ENCODE measurements around the gene GPR39.

Gene GPR39

DNA sequence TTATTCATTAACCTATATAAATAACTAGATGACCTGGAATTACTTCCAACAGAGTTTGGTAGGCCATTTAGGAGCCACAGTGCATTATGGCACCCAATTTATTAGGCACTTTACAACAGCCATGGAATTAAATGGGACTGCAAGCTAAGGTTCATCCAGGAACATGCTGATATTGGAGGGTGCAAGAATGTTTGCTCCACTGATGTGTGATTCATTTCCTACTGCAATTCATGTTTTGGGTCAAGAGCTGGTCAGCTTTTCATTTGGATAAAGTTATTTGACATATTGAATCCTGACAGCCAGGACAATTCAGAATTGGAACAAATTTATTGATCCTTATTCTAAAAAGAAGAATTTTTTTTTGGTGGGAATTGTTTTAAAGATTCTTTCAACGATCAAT lies 265.2 kb downstream of the GPR39 start:
- Histone ChIP-seq H2AK5ac (ENCODE audit: low read length) (no peak overlapping the region), H3K4me2 (ENCODE audit: low read length) (no peak overlapping the region), H3K36me3 (ENCODE audit: control insufficient read depth in 1 of 2, insufficient read depth in 2 of 2, low read length in 2 of 2) (no peaks in the 10 kb centered on the region), H2BK120ac (ENCODE audit: insufficient read depth, low read length, poor library complexity) (no peak overlapping the region), H3K79me2 (ENCODE audit: control insufficient read depth, insufficient read depth, low read length, poor library complexity) (no peaks in the 10 kb centered on the region), H3K27ac (ENCODE audit: low read depth, low read length) (no peak overlapping the region), H2BK5ac (ENCODE audit: low read depth, low read length, poor library complexity) (no peak overlapping the region), H3K23ac (ENCODE audit: low read length) (no peak overlapping the region), H2BK12ac (ENCODE audit: low read length) (no peak overlapping the region), H3K9ac (ENCODE audit: low read length) (no peak overlapping the region), H4K12ac (ENCODE audit: low read depth, low read length) (no peak overlapping the region), H3K4me3 (ENCODE audit: low read depth, low read length) (no peak overlapping the region), H3K14ac (ENCODE audit: low read length) (no peak overlapping the region), H2AFZ (ENCODE audit: insufficient read depth, low read length, poor library complexity) (no peak overlapping the region), H3K27me3 (ENCODE audit: insufficient read depth, low read length) (no peaks in the 10 kb centered on the region), H3K18ac (ENCODE audit: low read length) (no peak overlapping the region), H3K4ac (ENCODE audit: low read depth, low read length) (no peak overlapping the region), H3K79me1 (ENCODE audit: low read length) (no peaks in the 10 kb centered on the region), H3K9me3 (ENCODE audit: insufficient read depth, low read depth, low read length) (no peaks in the 10 kb centered on the region), H4K8ac (ENCODE audit: low read depth, low read length) (no peak overlapping the region), H3K4me1 (ENCODE audit: control insufficient read depth in 1 of 2, insufficient read depth in 2 of 2, low read length in 2 of 2) (no peaks in the 10 kb centered on the region), H4K91ac (ENCODE audit: low read depth, low read length) (no peak overlapping the region)
- no CpG with 5 or more reads among the region's 1 CpG for WGBS (ENCODE audit: extremely low coverage, insufficient coverage, insufficient read length)
- DNase-seq = no peak

DNA sequence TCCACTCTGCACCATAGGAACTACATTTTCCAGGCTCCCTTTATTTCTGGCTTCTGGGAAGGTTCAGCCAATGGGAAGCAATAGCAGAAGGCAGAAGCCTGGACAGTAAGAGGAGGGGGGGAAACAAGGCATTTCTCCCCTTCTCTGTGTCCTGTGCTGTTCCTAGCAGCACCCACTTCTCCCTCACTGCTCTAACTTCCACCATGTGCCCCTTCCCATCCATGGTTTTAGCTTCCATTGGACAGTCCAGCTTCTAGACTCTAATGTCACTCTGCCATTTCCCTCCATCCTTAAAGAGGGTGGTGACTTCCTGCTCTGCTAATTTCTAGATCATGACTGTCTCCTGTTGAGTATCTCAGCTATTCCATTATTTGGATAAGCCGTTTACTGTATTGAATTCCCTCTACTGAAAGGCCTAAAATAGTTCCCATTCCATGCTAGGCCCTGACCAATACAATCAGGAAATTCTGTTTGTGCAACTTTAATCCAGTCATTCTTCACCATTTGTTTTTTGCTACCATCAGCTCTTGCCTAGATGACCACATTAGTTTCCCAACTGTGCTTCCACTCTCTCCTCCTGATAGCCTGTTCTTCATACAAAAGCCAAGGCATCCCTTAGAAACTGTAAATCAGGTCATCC lies 274.2 kb downstream of the GPR39 start:
- WGBS (ENCODE audit: extremely low coverage, insufficient coverage, insufficient read length) = no CpG with 5 or more reads among the region's 1 CpG
- H3K4me3 ChIP-seq (ENCODE audit: low read depth, low read length) = no peak overlapping the region

DNA sequence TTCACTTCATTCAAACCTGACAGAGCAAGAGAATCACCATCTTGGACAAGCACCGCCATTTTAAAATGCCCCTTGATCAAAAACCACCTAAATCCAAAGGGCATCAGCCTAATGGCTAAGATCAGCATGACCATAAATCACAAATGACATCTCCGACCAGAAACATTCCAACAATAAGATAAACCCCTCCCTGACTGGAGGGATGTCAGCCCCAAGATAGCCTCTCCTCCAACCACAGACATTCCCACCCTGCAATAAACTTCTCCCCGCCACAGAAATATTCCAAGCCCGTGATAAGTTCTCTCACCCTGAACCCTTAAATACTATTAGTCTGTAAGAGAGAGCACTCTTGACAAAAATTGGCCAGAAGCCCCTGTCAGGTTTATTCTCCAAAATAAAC lies 275.0 kb downstream of the GPR39 start:
- Histone ChIP-seq H2BK12ac (ENCODE audit: low read length) (no peak overlapping the region), H3K14ac (ENCODE audit: low read length) (no peak overlapping the region), H4K12ac (ENCODE audit: low read depth, low read length) (no peak overlapping the region), H2AFZ (ENCODE audit: insufficient read depth, low read length, poor library complexity) (no peak overlapping the region), H4K8ac (ENCODE audit: low read depth, low read length) (no peak overlapping the region), H2BK120ac (ENCODE audit: insufficient read depth, low read length, poor library complexity) (no peak overlapping the region), H3K23ac (ENCODE audit: low read length) (no peak overlapping the region), H4K91ac (ENCODE audit: low read depth, low read length) (no peak overlapping the region), H3K79me1 (ENCODE audit: low read length) (no peaks in the 10 kb centered on the region), H3K27me3 (ENCODE audit: insufficient read depth, low read length) (no peaks in the 10 kb centered on the region), H3K4me1 (ENCODE audit: control insufficient read depth in 1 of 2, insufficient read depth in 2 of 2, low read length in 2 of 2) (no peaks in the 10 kb centered on the region), H3K4me3 (ENCODE audit: low read depth, low read length) (no peak overlapping the region), H3K4me2 (ENCODE audit: low read length) (no peak overlapping the region), H3K9ac (ENCODE audit: low read length) (no peak overlapping the region), H3K9me3 (ENCODE audit: insufficient read depth, low read depth, low read length) (no peaks in the 10 kb centered on the region), H3K4ac (ENCODE audit: low read depth, low read length) (no peak overlapping the region), H2AK5ac (ENCODE audit: low read length) (no peak overlapping the region), H2BK5ac (ENCODE audit: low read depth, low read length, poor library complexity) (no peak overlapping the region), H3K18ac (ENCODE audit: low read length) (no peak overlapping the region), H3K79me2 (ENCODE audit: control insufficient read depth, insufficient read depth, low read length, poor library complexity) (no peaks in the 10 kb centered on the region), H3K36me3 (ENCODE audit: control insufficient read depth in 1 of 2, insufficient read depth in 2 of 2, low read length in 2 of 2) (no peaks in the 10 kb centered on the region), H3K27ac (ENCODE audit: low read depth, low read length) (no peak overlapping the region)
- no CpG with 5 or more reads among the region's 4 CpGs for WGBS (ENCODE audit: extremely low coverage, insufficient coverage, insufficient read length)
- no peak for DNase-seq

More for the DNA sequence above, 274.2 kb downstream of the GPR39 start:
- Histone ChIP-seq H3K18ac (ENCODE audit: low read length) (no peak overlapping the region), H3K4me1 (ENCODE audit: control insufficient read depth in 1 of 2, insufficient read depth in 2 of 2, low read length in 2 of 2) (no peaks in the 10 kb centered on the region), H3K9me3 (ENCODE audit: insufficient read depth, low read depth, low read length) (no peaks in the 10 kb centered on the region), H4K91ac (ENCODE audit: low read depth, low read length) (no peak overlapping the region), H3K27ac (ENCODE audit: low read depth, low read length) (no peak overlapping the region), H3K79me1 (ENCODE audit: low read length) (no peaks in the 10 kb centered on the region), H2AFZ (ENCODE audit: insufficient read depth, low read length, poor library complexity) (no peak overlapping the region), H3K36me3 (ENCODE audit: control insufficient read depth in 1 of 2, insufficient read depth in 2 of 2, low read length in 2 of 2) (no peaks in the 10 kb centered on the region), H2BK120ac (ENCODE audit: insufficient read depth, low read length, poor library complexity) (no peak overlapping the region), H3K4ac (ENCODE audit: low read depth, low read length) (no peak overlapping the region), H4K8ac (ENCODE audit: low read depth, low read length) (no peak overlapping the region), H3K27me3 (ENCODE audit: insufficient read depth, low read length) (no peaks in the 10 kb centered on the region), H3K23ac (ENCODE audit: low read length) (no peak overlapping the region), H3K14ac (ENCODE audit: low read length) (no peak overlapping the region), H2BK5ac (ENCODE audit: low read depth, low read length, poor library complexity) (no peak overlapping the region), H3K79me2 (ENCODE audit: control insufficient read depth, insufficient read depth, low read length, poor library complexity) (no peaks in the 10 kb centered on the region), H3K9ac (ENCODE audit: low read length) (no peak overlapping the region), H4K12ac (ENCODE audit: low read depth, low read length) (no peak overlapping the region), H3K4me2 (ENCODE audit: low read length) (no peak overlapping the region), H2BK12ac (ENCODE audit: low read length) (no peak overlapping the region), H2AK5ac (ENCODE audit: low read length) (no peak overlapping the region)
- peak in 1 of 2 donors; percentile 1 for DNase-seq

DNA sequence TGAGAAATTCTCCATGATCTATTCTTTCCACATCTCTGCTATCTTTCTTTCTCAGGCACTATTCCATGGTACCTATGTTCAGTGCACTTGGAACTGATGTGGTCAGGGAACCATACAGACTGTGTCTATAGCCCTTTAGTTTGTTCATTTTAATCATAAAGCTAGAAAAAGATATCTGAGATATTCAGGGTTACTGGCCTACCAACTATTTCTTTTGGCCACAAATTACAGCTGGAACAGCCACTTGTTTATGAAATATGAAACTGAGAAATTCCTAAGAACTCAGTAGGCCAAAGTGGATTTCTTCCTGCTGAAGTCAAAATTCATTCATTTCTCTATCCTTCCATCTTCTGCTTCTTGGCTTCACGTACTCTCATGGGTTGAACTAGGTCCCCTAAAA lies 276.2 kb downstream of the GPR39 start:
- H2AFZ ChIP-seq (ENCODE audit: insufficient read depth, low read length, poor library complexity) = no peak overlapping the region
- no peak overlapping the region for H3K4me2 ChIP-seq (ENCODE audit: low read length)
- H3K4me3 ChIP-seq (ENCODE audit: low read depth, low read length) = no peak overlapping the region
- no peak for DNase-seq
- H3K79me2 ChIP-seq (ENCODE audit: control insufficient read depth, insufficient read depth, low read length, poor library complexity) = no peaks in the 10 kb centered on the region
- no peak overlapping the region for H3K18ac ChIP-seq (ENCODE audit: low read length)
- no peaks in the 10 kb centered on the region for H3K27me3 ChIP-seq (ENCODE audit: insufficient read depth, low read length)
- H2AK5ac ChIP-seq (ENCODE audit: low read length) = no peak overlapping the region
- no peaks in the 10 kb centered on the region for H3K79me1 ChIP-seq (ENCODE audit: low read length)
- H2BK120ac ChIP-seq (ENCODE audit: insufficient read depth, low read length, poor library complexity) = no peak overlapping the region
- no peak overlapping the region for H3K9ac ChIP-seq (ENCODE audit: low read length)
- H3K23ac ChIP-seq (ENCODE audit: low read length) = no peak overlapping the region
- no peaks in the 10 kb centered on the region for H3K36me3 ChIP-seq (ENCODE audit: control insufficient read depth in 1 of 2, insufficient read depth in 2 of 2, low read length in 2 of 2)
- WGBS (ENCODE audit: extremely low coverage, insufficient coverage, insufficient read length) = no CpG with 5 or more reads among the region's 1 CpG
- H4K91ac ChIP-seq (ENCODE audit: low read depth, low read length) = no peak overlapping the region
- H2BK12ac ChIP-seq (ENCODE audit: low read length) = no peak overlapping the region
- H4K8ac ChIP-seq (ENCODE audit: low read depth, low read length) = no peak overlapping the region
- no peak overlapping the region for H4K12ac ChIP-seq (ENCODE audit: low read depth, low read length)
- H3K14ac ChIP-seq (ENCODE audit: low read length) = no peak overlapping the region
- no peak overlapping the region for H2BK5ac ChIP-seq (ENCODE audit: low read depth, low read length, poor library complexity)
- no peak overlapping the region for H3K27ac ChIP-seq (ENCODE audit: low read depth, low read length)
- no peaks in the 10 kb centered on the region for H3K4me1 ChIP-seq (ENCODE audit: control insufficient read depth in 1 of 2, insufficient read depth in 2 of 2, low read length in 2 of 2)
- no peaks in the 10 kb centered on the region for H3K9me3 ChIP-seq (ENCODE audit: insufficient read depth, low read depth, low read length)
- H3K4ac ChIP-seq (ENCODE audit: low read depth, low read length) = no peak overlapping the region

All from trophoblast cell (in vitro differentiated cells and primary cell).